ENCODE measurements around the gene GAA.
"Not testable (repeated sequence)": the region's sequence is repeated elsewhere in the genome, so short reads cannot be mapped to it uniquely, and the experiment has no call there.

Gene GAA

DNA sequence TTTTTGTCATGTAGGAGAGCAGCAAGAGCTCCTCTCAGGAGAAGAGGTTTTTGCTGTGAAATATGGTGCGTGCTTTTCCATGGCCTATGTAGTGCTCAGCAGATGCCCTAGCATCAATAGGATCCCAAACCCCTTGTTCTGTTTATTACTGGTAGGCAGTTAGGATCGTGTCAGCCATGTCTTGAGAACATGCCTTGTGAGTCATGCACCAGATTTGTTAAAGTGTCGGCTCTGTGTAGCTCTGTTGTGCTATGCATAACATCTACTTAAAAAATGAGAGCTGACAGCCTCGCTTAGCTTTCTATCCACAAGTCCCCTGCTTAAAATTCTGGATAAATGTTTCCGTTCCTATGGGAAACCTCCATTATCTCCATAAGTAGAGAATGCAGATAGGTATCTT, 50.0 kb downstream of the GAA start:
- DNase-seq = no peak

DNA sequence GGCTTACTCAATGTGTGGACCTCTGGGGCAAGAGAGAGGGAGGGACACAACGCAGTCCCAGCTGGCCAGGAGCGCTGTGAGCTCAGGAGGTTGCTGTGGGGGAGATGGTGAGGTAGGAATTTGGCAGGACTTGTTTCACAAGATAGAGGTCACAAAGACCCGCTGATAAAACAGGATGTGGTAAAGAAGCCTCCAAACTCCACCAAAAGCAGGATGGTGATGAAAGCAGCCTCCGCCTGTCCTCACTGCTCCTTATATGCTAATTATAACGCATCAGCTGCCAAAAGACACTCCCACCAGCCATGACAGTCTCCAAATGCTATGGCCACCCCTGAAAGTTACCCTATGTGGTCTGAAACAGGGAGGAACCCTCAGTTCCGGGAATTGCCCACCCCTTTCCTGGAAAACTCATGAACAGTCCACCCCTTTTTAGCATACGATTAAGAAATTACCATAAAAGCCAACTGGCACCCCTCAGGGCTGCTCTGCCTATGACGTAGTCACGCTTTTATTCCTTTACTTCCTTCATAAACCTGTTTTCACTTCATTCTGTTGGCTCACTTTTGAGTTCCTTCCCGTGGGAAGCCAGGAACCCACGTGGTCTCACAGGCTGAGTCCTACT, 50.8 kb downstream of the GAA start:
- no peak for DNase-seq

DNA sequence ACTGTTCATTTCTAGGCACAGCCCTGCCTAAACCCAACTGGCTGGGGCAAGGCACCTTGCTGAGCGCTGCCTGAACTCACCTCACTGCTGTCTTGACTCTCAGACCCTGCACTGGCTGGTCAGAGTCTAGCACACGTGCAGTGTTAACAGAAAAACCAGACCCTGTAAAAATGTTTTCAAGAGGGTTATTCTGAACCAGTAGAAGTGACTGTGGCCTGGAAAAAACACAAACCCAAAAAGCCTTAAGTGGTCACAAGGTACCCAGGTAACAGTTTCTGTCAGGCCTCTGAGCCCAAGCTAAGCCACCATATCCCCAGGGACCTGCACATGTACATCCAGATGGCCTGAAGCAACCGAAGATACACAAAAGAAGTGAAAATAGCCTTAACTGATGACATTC, 51.6 kb downstream of the GAA start:
- no peak for DNase-seq

DNA sequence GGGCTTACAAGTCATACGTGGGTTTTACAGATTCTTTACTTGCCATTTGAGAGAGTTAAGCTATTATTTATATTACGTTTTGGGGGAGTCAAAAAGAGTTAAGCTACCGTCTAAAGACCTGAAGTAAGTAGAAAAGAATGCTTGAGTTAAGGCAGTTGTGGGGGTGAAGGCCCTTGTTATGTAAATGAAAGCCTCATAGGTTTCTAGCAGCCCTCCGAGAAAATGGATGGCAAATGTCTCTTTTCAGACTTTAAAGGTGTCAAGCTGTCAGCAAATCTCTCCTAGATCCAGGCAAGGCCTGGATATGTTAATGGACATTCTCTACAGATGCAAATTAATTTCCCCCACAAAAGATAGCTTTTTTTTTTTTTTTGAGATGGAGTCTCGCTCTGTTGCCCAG, 52.8 kb downstream of the GAA start:
- DNase-seq = no peak

DNA sequence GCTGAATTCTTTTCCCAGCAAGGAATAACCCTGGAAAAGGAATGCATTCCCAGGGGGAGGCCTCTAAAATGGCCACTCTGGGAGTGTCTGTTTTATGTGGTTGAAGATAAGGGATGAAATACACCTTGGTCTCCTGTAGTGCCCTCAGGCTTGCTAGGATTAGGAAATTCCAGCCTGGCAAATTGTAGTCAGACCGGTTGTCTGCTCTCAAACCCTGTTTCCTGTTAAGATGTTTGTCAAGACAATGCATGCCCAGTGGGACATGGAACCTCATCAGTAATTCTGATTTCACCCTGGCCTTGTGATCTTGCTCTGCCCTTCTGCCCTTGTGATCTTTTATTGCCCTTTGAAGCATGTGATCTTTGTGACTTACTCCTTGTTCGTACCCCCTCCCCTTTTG, 54.2 kb downstream of the GAA start:
- DNase-seq = not testable (repeated sequence)

DNA sequence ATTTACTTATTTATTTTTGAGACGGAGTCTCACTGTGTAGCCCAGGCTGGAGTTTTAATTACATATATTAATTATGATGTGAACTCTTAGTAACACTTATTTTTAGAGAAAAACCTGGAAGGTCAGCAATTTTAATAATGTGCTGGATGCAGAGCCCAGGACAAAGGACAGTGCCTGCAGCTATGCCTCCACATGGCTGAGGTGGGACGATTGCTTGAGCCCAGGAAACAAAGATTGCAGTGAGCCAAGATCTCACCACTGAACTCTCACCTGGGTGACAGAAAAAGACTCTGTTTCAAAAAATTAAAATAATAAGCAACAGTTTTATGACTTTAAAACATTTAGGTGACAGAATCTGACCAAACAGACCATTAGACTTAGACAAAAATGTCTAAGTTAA, 57.5 kb downstream of the GAA start:
- DNase-seq = no peak

DNA sequence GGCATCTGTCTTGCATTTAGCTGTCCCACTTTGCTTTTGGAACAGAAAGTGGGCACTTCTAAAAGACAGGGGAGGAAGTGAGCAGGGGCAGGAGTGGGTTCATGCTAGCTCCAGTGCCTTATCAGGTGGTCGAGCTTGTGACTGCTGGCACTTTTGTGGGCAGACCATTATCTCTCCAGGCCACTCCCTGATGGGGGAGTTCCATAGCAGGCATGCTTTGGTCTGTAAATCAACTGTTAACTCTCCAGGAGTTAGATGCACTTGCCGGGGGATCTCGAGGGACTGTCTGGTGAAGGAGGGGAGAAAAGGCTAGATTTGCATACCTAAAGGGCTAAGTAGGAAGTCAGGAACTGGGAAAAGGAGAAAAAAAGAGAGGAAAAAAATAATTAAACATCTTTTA, 59.2 kb downstream of the GAA start:
- DNase-seq = no peak

DNA sequence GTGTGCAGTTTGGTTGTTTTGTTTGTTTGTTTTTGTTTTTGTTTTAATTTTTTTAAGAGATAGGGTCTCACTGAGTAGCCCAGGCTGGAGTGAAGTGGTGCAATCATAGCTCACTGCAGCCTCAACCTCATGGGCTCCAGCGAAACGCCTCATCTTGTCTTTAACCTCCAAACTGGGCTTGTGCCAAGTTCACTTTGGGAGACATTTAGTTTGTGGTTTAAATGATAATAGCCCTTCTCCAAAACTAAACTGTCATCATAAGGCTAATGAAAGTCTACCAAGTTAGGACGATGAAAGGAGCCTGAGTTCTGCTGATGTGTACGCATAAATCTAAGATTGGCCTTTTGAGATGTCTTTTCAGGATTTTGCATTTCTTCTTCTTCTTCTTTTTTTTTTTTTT, 62.0 kb downstream of the GAA start:
- no peak for DNase-seq

DNA sequence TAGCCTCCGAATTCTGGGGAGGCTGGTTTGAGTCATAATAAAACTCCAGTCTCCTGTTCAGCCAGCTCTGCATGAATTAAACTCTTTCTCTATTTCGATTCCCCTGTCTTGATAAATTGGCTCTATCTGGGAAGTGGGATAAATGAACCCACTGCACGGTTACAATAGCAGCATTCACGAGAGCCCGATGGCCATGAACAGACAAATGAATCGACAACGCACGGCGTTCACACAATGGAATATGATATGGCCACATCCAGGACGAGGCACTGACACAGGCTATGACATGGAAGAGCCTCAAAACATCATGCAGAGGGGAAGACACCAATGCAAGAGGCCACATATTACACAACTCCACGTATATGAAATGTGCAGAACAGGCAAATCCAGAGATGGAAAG, 62.8 kb downstream of the GAA start:
- DNase-seq = no peak

DNA sequence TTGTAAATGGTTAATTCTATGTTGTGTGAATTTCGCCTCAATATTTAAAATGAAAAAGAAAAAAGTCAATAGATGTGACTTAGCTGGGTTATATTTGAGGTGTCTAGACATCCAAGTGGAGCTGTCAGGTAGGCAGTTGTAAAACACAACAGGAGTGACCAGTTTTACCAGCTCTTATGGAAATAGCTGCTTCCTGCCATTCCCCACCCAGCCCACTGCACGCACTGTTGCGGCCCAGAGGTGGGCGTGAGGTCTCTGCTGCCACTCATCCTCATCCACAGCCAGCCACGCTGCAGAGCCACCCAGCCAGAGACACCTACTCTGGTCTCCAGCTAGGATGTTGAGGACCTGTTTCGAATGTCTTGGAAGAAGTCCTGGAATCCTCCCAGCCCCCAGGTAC, 65.1 kb downstream of the GAA start:
- DNase-seq = no peak

DNA sequence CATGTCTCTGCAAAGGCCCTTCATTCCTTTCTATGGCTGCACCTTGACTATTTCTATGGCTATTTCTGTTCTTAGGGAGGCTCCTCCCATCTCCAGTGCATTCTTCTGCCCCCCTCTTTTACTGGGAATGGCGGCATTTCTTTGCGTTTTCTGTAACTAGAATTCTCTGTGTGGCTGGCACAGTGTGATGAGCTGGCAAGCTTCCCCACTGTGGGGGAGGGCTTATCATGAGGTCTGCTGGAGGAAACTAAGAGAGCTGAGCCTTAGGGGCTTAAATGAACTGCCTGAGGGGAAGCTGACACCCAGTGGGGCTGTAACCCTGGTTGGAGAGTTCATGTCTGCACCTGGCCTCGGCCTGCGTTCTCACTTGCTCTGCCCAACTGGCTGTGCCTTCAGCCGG, 67.0 kb downstream of the GAA start:
- no peak for DNase-seq

DNA sequence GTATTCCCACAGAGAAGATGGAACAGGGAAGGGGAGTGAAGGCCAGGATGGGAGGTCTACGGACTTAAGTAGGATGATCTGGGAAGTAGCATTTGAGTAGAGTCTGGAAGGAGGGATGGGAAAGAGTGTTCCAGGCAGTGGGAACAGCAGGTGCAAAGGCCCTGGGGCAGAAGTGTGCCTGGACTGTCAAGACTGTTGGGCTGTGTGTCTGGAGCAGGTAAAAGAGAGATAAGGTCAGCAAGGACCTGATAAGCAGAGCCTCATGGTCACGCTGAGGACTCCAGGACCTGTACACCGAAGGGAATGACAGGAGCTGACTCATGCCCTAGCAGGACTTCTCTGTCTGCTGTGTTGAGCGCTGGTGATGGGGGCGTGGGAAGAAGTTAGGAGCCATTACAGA, 67.7 kb downstream of the GAA start:
- DNase-seq = no peak

Measured in bone marrow (tissue), 2 donors.